Hepatocyte (in vitro differentiated cells): ENCODE results near the gene OPRM1. TPM values are rescaled to one million over a fixed set of nuclear protein-coding genes. Genes with fewer than 3 reads are reported as not detected.

ENCODE experiments used
- DNase-seq: peaks from one replicate; pipeline ENCODE4 v3.0.0-alpha.2; 2016; ENCODE audit warnings: low spot score
- H2AFZ ChIP-seq: fragments of 200-600 bp; sonication (generic); 2 replicates; pipeline ENCODE4 v1.6.0; 2016; ENCODE audit warnings: antibody characterized with exemption, mild to moderate bottlenecking
- H3K27ac ChIP-seq: fragments of 200-600 bp; sonication (generic); 2 replicates; pipeline ENCODE4 v1.5.1; 2016; ENCODE audit warnings: mild to moderate bottlenecking
- H3K27me3 ChIP-seq: fragments of 200-600 bp; sonication (generic); 2 replicates; pipeline ENCODE4 v1.6.1; 2016
- H3K36me3 ChIP-seq: fragments of 200-600 bp; sonication (generic); replicated peaks from 2 replicates; pipeline ENCODE4 v1.5.1; 2016; ENCODE audit warnings: low read depth; ENCODE audit not compliant: insufficient read depth
- H3K4me1 ChIP-seq: fragments of 200-600 bp; sonication (generic); 2 replicates; pipeline ENCODE4 v1.5.1; 2016; ENCODE audit warnings: mild to moderate bottlenecking, moderate library complexity; ENCODE audit not compliant: insufficient read depth
- H3K4me2 ChIP-seq: fragments of 200-600 bp; sonication (generic); 2 replicates; pipeline ENCODE4 v1.6.0; 2016
- H3K4me3 ChIP-seq: fragments of 200-600 bp; sonication (generic); 2 replicates; pipeline ENCODE4 v1.5.1; 2016; ENCODE audit warnings: mild to moderate bottlenecking
- H3K79me2 ChIP-seq: fragments of 200-600 bp; sonication (generic); 2 replicates; pipeline ENCODE4 v1.6.0; 2017; ENCODE audit warnings: mild to moderate bottlenecking
- H3K9me2 ChIP-seq: fragments of 200-600 bp; sonication (generic); replicated peaks from 2 replicates; pipeline ENCODE4 v1.6.0; 2017; ENCODE audit warnings: mild to moderate bottlenecking; ENCODE audit not compliant: insufficient read depth
- H3K9me3 ChIP-seq: fragments of 200-600 bp; sonication (generic); 2 replicates; pipeline ENCODE4 v1.5.1; 2016; ENCODE audit warnings: low read depth, mild to moderate bottlenecking
- H4K20me1 ChIP-seq: fragments of 200-600 bp; sonication (generic); 2 replicates; pipeline ENCODE4 v1.6.0; 2016; ENCODE audit warnings: mild to moderate bottlenecking; ENCODE audit not compliant: insufficient read depth, poor library complexity, severe bottlenecking
- CTCF ChIP-seq: fragments of 200-600 bp; sonication (generic); IDR thresholded peaks from 2 replicates; pipeline ENCODE4 v1.5.1; 2016; ENCODE audit warnings: antibody characterized with exemption, mild to moderate bottlenecking; ENCODE audit not compliant: poor library complexity
- EZH2 ChIP-seq: fragments of 200-600 bp; sonication (generic); IDR thresholded peaks from 2 replicates; pipeline ENCODE4 v1.6.1; 2016; ENCODE audit warnings: antibody characterized with exemption, mild to moderate bottlenecking, borderline replicate concordance
- EZH2phosphoT487 ChIP-seq: fragments of 200-600 bp; sonication (generic); IDR thresholded peaks from one replicate; pipeline ENCODE4 v1.6.1; 2018; ENCODE audit warnings: antibody characterized with exemption, mild to moderate bottlenecking, low read depth, moderate library complexity; ENCODE audit not compliant: unreplicated experiment, severe bottlenecking
- WGBS: methylation state at CpG from one replicate; pipeline ENCODE4 v1.1.6; 2016; ENCODE audit warnings: low lambda C conversion rate; ENCODE audit errors: missing lambda C conversion rate; 5-methylcytosine and 5-hydroxymethylcytosine counted together
- polyA plus RNA-seq: library from polyadenylated mRNA; unstranded; fragments of >200 nt; fragmentation: Nextera tagmentation; extraction: Ambion mirVana; gene quantifications from 2 replicates; pipeline ENCODE4 v1.2.1, GENCODE V29; 2016
- total RNA-seq: library from RNA; depleted of rRNA; stranded (reverse); fragments of >200 nt; gene quantifications from 2 replicates; pipeline ENCODE4 v1.2.3, GENCODE V29; 2014

Gene OPRM1
- total and polyA plus RNA-seq, 2 experiments from 2014 or later = not detected

GRCh38 chr6:154159126-154159525 is 120.1 kb downstream of the OPRM1 start:
- no peaks in the 10 kb centered on the region for H3K27me3 ChIP-seq
- H3K4me1 ChIP-seq = no peaks in the 10 kb centered on the region
- no peak overlapping the region for H3K4me3 ChIP-seq
- WGBS = 87% methylated on average over 2 of the region's 2 CpGs
- no peak overlapping the region for H3K4me2 ChIP-seq
- H3K79me2 ChIP-seq = no peaks in the 10 kb centered on the region
- no peaks in the 10 kb centered on the region for H4K20me1 ChIP-seq
- H3K36me3 ChIP-seq = no peaks in the 10 kb centered on the region
- TF ChIP-seq CTCF (no peak), EZH2phosphoT487 (no peak), EZH2 (no peak)
- DNase-seq = no peak
- no peak overlapping the region for H3K27ac ChIP-seq
- no peak overlapping the region for H2AFZ ChIP-seq
- H3K9me2 ChIP-seq = no peaks in the 10 kb centered on the region
- H3K9me3 ChIP-seq = no peaks in the 10 kb centered on the region

GRCh38 chr6:154161689-154162088 is 122.6 kb downstream of the OPRM1 start:
- TF ChIP-seq EZH2 = no peak
- no peak for TF ChIP-seq CTCF
- no peak for TF ChIP-seq EZH2phosphoT487
- no peaks in the 10 kb centered on the region for H4K20me1 ChIP-seq
- no peak overlapping the region for H3K27ac ChIP-seq
- no peaks in the 10 kb centered on the region for H3K27me3 ChIP-seq
- no peaks in the 10 kb centered on the region for H3K4me1 ChIP-seq
- 80% methylated on average over 3 of the region's 3 CpGs for WGBS
- no peak overlapping the region for H3K4me2 ChIP-seq
- no peaks in the 10 kb centered on the region for H3K9me2 ChIP-seq
- H2AFZ ChIP-seq = no peak overlapping the region
- no peak for DNase-seq
- no peak overlapping the region for H3K4me3 ChIP-seq
- H3K36me3 ChIP-seq = no peaks in the 10 kb centered on the region
- no peaks in the 10 kb centered on the region for H3K79me2 ChIP-seq
- no peaks in the 10 kb centered on the region for H3K9me3 ChIP-seq

GRCh38 chr6:154164397-154164796 is 125.4 kb downstream of the OPRM1 start:
- no peaks in the 10 kb centered on the region for H3K36me3 ChIP-seq
- peak; percentile 51 for DNase-seq
- no peaks in the 10 kb centered on the region for H3K79me2 ChIP-seq
- TF ChIP-seq CTCF (no peak), EZH2phosphoT487 (no peak), EZH2 (no peak)
- WGBS = 75% methylated on average over 5 of the region's 5 CpGs
- H3K4me3 ChIP-seq = no peak overlapping the region
- H3K27me3 ChIP-seq = no peaks in the 10 kb centered on the region
- H4K20me1 ChIP-seq = no peaks in the 10 kb centered on the region
- H3K9me2 ChIP-seq = no peaks in the 10 kb centered on the region
- no peaks in the 10 kb centered on the region for H3K4me1 ChIP-seq
- H3K4me2 ChIP-seq = no peak overlapping the region
- H3K27ac ChIP-seq = no peak overlapping the region
- H2AFZ ChIP-seq = no peak overlapping the region
- H3K9me3 ChIP-seq = no peaks in the 10 kb centered on the region

- Histone ChIP-seq H3K9me3 (no peaks in the 10 kb centered on the region), H3K36me3 (no peaks in the 10 kb centered on the region), H3K27me3 (no peaks in the 10 kb centered on the region), H4K20me1 (no peaks in the 10 kb centered on the region), H2AFZ (no peak overlapping the region), H3K27ac (no peak overlapping the region), H3K4me2 (no peak overlapping the region), H3K4me3 (no peak overlapping the region), H3K79me2 (no peaks in the 10 kb centered on the region), H3K9me2 (no peaks in the 10 kb centered on the region), H3K4me1 (no peaks in the 10 kb centered on the region)
- TF ChIP-seq CTCF (no peak), EZH2 (no peak)
- no peak for DNase-seq
- WGBS = 82% methylated on average over 2 of the region's 2 CpGs
These were observed 126.4 kb downstream of the OPRM1 start for GRCh38 chr6:154165478-154165877.
